Right ventricle myocardium superior (tissue), 1 donor: ENCODE measurements around the gene DDX27. TPM values are rescaled to one million over a fixed set of nuclear protein-coding genes. Genes with fewer than 3 reads are reported as not detected.
A peak's percentile ranks its signal among the peaks of the same experiment; 100 is the strongest.
"Not testable (repeated sequence)": the region's sequence is repeated elsewhere in the genome, so short reads cannot be mapped to it uniquely, and the experiment has no call there.

ENCODE experiments used
- ATAC-seq: fragments of 200-7000 bp; cut with Tn5 transposase; one replicate; pipeline ENCODE4 v1.9.1; 2020; ENCODE audit warnings: mild to moderate bottlenecking; ENCODE audit not compliant: poor library complexity
- DNase-seq: peaks from one replicate; pipeline ENCODE4 v3.0.0-alpha.2; 2020
- intact Hi-C: fragments of 100-400 bp; cut with DNase I; formaldehyde crosslinking; loops from one replicate; pipeline ENCODE4 v1.11.2; 2022
- total RNA-seq: library from RNA; stranded (reverse); fragmentation: NEBNext Ultra II Directional; extraction: Animal tissue kit (Norgen Biotek cat#: 25700); gene quantifications from one replicate; pipeline ENCODE4 v1.2.1, GENCODE V29; 2021
- donor health status: DM: no; HTN: yes; CAD: no; lungs with severe emphysema.

The DDX27 gene
- total RNA-seq, 1 donor from 2014 or later = 12.2 TPM

- ATAC-seq, intact Hi-C loops, DNase-seq: not testable (repeated sequence)
Measured at GRCh38 chr20:49192944-49193518, 26.2 kb upstream of the DDX27 start.

- ATAC-seq (no peak), DNase-seq (no peak)
- intact Hi-C loops = no loop called here
Measured at GRCh38 chr20:49199729-49200293, 19.4 kb upstream of the DDX27 start.

- no peak for ATAC-seq
- intact Hi-C loops = no loop called here
- no peak for DNase-seq
Measured at GRCh38 chr20:49203011-49203410, 16.2 kb upstream of the DDX27 start.

GRCh38 chr20:49203746-49204145 is 15.5 kb upstream of the DDX27 start:
- ATAC-seq = no peak
- no peak for DNase-seq
- intact Hi-C loops = no loop called here

GRCh38 chr20:49207076-49207475 is 12.1 kb upstream of the DDX27 start:
- intact Hi-C loops = no loop called here
- ATAC-seq (no peak), DNase-seq (no peak)

- intact Hi-C loops = no loop called here
- no peak for DNase-seq
- ATAC-seq = no peak
Measured at GRCh38 chr20:49210101-49210756, 9.0 kb upstream of the DDX27 start.

- intact Hi-C loops = no loop called here
- no peak for ATAC-seq
- DNase-seq = no peak
Measured at GRCh38 chr20:49210757-49211110, 8.5 kb upstream of the DDX27 start.

GRCh38 chr20:49214571-49214970 is 4.6 kb upstream of the DDX27 start:
- ATAC-seq (no peak), DNase-seq (no peak)
- intact Hi-C loops = no loop called here

- intact Hi-C loops = no loop called here
- no peak for ATAC-seq
- no peak for DNase-seq
Measured at GRCh38 chr20:49215232-49215631, 4.0 kb upstream of the DDX27 start.

- DNase-seq (peak; percentile 94), ATAC-seq (peak; percentile 63)
- intact Hi-C loops = loop anchor here (2.0 kb wide), 1 partner anchor 84 kb away; no protein-coding TSS in a partner anchor
Measured at GRCh38 chr20:49216991-49217578, 2.1 kb upstream of the DDX27 start.

- DNase-seq = peak; percentile 60
- peak; percentile 3 for ATAC-seq
Measured at GRCh38 chr20:49218739-49219090, 501 bp upstream of the DDX27 start.

GRCh38 chr20:49219924-49220831 is 962 bp downstream of the DDX27 start:
- ATAC-seq (peak; percentile 1), DNase-seq (no peak)
- intact Hi-C loops = loop anchor here (2.0 kb wide), 1 partner anchor 31 kb away; the partner anchor contains the start of gene STAU1

More at GRCh38 chr20:49218739-49219090, 501 bp upstream of the DDX27 start:
- intact Hi-C loops = loop anchor here (2.0 kb wide), 1 partner anchor 30 kb away; the partner anchor contains the start of gene STAU1

- no peak for ATAC-seq
- intact Hi-C loops = no loop called here
- DNase-seq = no peak
Measured at GRCh38 chr20:49225896-49226295, 6.7 kb downstream of the DDX27 start.

- intact Hi-C loops = no loop called here
- DNase-seq = no peak
Measured at GRCh38 chr20:49228676-49229075, 9.5 kb downstream of the DDX27 start.

GRCh38 chr20:49229381-49229780 is 10.2 kb downstream of the DDX27 start:
- DNase-seq = no peak
- ATAC-seq = no peak
- intact Hi-C loops = no loop called here

More at GRCh38 chr20:49228676-49229075, 9.5 kb downstream of the DDX27 start:
- ATAC-seq = no peak

GRCh38 chr20:49230021-49230420 is 10.8 kb downstream of the DDX27 start:
- no peak for ATAC-seq
- intact Hi-C loops = no loop called here

GRCh38 chr20:49230561-49231133 is 11.4 kb downstream of the DDX27 start:
- DNase-seq = peak; percentile 64
- peak; percentile 41 for ATAC-seq
- intact Hi-C loops = no loop called here

More at GRCh38 chr20:49230021-49230420, 10.8 kb downstream of the DDX27 start:
- DNase-seq = no peak

- ATAC-seq (no peak), DNase-seq (no peak)
- intact Hi-C loops = no loop called here
Measured at GRCh38 chr20:49231471-49231870, 12.3 kb downstream of the DDX27 start.
